ENCODE data around the gene PLCB1.
"Not testable (repeated sequence)": the region's sequence is repeated elsewhere in the genome, so short reads cannot be mapped to it uniquely, and the experiment has no call there.

The PLCB1 gene

DNA sequence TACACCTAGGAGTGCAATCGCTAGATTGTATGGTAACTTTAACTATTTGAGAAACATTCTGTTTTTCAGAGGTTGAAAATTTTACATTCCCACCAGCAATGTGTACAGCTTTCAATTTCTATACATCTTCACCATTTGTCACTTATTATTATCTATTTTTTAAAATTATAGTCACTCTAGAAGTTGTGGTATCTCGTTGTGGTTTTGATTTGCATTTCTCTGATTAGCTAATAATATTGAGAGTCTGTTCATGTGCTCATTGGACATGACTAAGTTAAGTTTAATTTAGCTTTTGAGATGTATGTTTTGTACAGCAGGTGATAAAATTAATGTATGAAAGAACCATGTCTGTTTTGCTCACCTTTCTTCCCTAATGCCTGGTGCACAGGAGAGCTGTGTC is 34.8 kb upstream of the PLCB1 start:
- DNase-seq (ENCODE audit: low read depth): no peak
- in situ Hi-C loops (cut with HindIII; ENCODE audit: low sequenced_read_pairs): no loop called here
- TF ChIP-seq, protein P1, sequence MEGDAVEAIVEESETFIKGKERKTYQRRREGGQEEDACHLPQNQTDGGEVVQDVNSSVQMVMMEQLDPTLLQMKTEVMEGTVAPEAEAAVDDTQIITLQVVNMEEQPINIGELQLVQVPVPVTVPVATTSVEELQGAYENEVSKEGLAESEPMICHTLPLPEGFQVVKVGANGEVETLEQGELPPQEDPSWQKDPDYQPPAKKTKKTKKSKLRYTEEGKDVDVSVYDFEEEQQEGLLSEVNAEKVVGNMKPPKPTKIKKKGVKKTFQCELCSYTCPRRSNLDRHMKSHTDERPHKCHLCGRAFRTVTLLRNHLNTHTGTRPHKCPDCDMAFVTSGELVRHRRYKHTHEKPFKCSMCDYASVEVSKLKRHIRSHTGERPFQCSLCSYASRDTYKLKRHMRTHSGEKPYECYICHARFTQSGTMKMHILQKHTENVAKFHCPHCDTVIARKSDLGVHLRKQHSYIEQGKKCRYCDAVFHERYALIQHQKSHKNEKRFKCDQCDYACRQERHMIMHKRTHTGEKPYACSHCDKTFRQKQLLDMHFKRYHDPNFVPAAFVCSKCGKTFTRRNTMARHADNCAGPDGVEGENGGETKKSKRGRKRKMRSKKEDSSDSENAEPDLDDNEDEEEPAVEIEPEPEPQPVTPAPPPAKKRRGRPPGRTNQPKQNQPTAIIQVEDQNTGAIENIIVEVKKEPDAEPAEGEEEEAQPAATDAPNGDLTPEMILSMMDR (IDR thresholded peaks at IDR 0.05; ENCODE audit: low read depth, low read length, missing control alignments): no peak
- H3K4me3 ChIP-seq (ENCODE audit: low read depth, low read length): no peak overlapping the region

DNA sequence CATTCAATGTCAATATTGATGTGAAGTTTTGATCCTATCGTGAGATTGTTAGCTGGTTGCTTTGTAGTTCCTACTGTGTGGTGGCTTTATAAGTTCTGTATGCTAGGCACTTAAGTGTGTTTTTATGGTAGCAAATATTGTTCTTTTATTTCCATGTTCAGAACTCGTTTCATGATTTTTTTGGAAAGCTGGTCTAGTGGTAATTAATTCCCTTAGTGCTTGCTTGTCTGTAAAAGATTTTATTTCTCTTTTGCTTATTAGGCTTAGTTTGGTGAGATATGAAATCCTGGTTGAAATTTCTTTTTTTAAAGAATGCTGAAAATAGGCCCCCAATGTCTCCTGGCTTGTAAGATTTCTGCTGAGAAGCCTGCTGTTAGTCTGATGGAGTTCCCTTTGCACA is 27.8 kb upstream of the PLCB1 start:
- in situ Hi-C loops (cut with HindIII; ENCODE audit: low sequenced_read_pairs): no loop called here
- no peak for DNase-seq (ENCODE audit: low read depth)
- TF ChIP-seq, protein P1 (IDR thresholded peaks at IDR 0.05; ENCODE audit: low read depth, low read length, missing control alignments): no peak
- H3K4me3 ChIP-seq (ENCODE audit: low read depth, low read length): no peak overlapping the region

DNA sequence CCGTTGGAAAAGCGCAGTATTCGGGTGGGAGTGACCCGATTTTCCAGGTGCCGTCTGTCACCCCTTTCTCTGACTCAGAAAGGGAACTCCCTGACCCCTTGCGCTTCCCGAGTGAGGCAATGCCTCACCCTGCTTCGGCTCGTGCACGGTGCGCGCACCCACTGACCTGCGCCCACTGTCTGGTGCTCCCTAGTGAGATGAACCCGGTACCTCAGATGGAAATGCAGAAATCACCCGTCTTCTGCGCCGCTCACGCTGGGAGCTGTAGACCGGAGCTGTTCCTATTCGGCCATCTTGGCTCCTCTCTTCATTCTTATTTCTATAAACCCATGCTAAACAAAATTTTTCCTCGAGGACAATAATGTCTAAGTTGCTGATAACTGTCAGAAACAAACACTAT is 17.5 kb upstream of the PLCB1 start:
- H3K4me3 ChIP-seq (ENCODE audit: low read depth, low read length); in situ Hi-C loops (cut with HindIII; ENCODE audit: low sequenced_read_pairs); DNase-seq (ENCODE audit: low read depth): not testable (repeated sequence)

DNA sequence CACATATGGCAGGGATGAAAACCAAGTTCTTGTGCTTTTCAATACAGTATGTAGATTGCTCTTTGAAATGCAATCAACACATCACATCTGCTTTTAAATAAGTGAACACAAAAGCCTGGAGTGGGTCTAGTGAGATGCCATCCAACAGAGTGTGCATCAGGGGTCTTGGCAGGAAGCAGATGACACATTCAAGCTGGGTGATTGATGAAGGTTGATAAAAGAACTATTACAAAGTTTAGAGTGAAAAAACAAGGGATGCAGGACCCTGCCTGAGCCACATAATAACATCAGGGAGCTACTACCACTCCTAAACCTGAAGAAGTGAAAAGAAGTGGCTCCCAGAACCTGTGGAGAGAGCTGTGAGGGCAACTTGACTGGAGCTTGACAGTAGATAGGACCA is 16.6 kb upstream of the PLCB1 start:
- DNase-seq (ENCODE audit: low read depth): no peak
- in situ Hi-C loops (cut with HindIII; ENCODE audit: low sequenced_read_pairs): no loop called here
- H3K4me3 ChIP-seq (ENCODE audit: low read depth, low read length): no peak overlapping the region
- TF ChIP-seq, protein P1 (IDR thresholded peaks at IDR 0.05; ENCODE audit: low read depth, low read length, missing control alignments): no peak

DNA sequence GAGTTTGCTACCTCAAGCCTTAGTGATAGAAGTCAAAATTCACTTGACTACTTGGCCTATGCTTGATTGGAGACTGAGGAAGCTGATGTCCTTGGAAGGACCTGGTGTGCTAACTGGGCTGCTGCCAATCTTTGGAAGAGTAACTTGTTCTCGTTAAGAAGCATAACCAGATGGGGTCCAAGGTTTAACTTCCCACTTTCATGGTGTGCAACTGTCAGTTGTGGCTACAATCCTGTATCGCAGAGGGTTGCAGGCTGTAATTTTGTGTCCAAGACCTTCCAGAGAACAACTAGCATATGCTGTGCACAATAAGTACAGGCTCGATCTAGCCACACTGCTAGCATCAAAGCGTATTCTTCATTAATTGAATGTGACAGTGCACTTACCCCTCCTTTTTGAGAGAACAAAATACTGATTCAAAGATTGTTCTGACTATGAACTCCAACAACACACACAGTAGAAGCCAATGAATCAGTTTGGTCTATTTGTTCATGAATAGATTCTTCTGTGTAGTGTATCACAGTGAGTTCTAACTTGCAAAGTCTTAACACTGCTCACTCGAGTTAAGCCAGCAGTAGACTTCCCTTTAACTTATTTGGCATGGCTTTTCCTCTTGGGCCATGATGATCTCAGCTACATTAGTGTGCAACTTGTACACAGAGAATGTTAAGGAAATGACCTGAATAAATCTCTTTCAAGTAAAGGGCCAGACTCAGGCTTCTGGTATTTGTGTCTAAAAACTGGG is 15.8 kb upstream of the PLCB1 start:
- TF ChIP-seq, protein P1 (IDR thresholded peaks at IDR 0.05; ENCODE audit: low read depth, low read length, missing control alignments): no peak
- H3K4me3 ChIP-seq (ENCODE audit: low read depth, low read length): no peak overlapping the region
- no peak for DNase-seq (ENCODE audit: low read depth)
- in situ Hi-C loops (cut with HindIII; ENCODE audit: low sequenced_read_pairs): no loop called here

DNA sequence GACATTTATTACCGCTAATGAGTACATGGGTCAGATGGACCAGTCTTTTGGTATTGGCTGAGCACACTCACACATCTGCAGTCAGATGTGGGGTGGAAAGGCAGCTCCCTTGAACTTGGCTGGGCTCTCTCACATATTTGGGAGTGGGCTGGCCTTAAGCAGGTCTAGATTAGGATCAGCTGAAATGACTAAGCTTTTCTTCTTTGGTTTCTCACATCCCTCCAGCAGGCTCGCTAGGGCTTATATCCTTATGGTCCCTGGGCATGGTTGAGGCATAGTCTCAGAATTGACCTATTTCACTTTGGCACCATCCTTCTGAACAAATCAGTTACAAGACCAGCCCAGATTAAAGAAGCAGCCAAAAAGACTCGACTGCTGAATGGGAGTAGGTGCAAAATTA is 14.4 kb upstream of the PLCB1 start:
- TF ChIP-seq, protein P1 (IDR thresholded peaks at IDR 0.05; ENCODE audit: low read depth, low read length, missing control alignments): no peak
- no peak for DNase-seq (ENCODE audit: low read depth)
- H3K4me3 ChIP-seq (ENCODE audit: low read depth, low read length): no peak overlapping the region
- in situ Hi-C loops (cut with HindIII; ENCODE audit: low sequenced_read_pairs): no loop called here

DNA sequence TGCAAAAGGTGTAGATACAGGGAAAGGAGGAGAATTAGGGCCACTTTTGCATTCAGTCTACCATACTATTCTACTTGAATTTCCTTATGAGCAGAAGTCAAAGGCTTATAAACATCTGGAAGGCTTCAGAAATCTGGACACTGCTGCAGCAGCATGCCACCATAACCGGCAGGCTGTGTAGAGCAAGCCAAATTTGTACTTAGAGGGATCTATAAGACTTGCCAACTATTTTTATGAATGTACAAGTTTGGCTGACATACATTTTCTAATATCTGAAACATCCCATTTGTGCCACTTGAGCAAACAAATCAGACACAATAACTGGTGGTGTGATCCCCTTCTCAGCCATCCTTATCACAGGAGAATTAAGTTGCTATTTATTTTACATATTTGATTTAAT is 14.0 kb upstream of the PLCB1 start:
- DNase-seq (ENCODE audit: low read depth): no peak
- in situ Hi-C loops (cut with HindIII; ENCODE audit: low sequenced_read_pairs): no loop called here
- TF ChIP-seq, protein P1 (IDR thresholded peaks at IDR 0.05; ENCODE audit: low read depth, low read length, missing control alignments): no peak
- no peak overlapping the region for H3K4me3 ChIP-seq (ENCODE audit: low read depth, low read length)
